Stimulated activated CD4-positive, alpha-beta T cell treated with anti-CD3 and anti-CD28 coated beads, Interleukin-2, amount 100 ng/mL, for 4 hours (primary cell): ENCODE data around the gene C2orf49.

Source experiments
- DNase-seq: peaks from one replicate; pipeline ENCODE4 v3.0.0-alpha.2; 2020; ENCODE audit warnings: low read depth

C2orf49 gene

DNA sequence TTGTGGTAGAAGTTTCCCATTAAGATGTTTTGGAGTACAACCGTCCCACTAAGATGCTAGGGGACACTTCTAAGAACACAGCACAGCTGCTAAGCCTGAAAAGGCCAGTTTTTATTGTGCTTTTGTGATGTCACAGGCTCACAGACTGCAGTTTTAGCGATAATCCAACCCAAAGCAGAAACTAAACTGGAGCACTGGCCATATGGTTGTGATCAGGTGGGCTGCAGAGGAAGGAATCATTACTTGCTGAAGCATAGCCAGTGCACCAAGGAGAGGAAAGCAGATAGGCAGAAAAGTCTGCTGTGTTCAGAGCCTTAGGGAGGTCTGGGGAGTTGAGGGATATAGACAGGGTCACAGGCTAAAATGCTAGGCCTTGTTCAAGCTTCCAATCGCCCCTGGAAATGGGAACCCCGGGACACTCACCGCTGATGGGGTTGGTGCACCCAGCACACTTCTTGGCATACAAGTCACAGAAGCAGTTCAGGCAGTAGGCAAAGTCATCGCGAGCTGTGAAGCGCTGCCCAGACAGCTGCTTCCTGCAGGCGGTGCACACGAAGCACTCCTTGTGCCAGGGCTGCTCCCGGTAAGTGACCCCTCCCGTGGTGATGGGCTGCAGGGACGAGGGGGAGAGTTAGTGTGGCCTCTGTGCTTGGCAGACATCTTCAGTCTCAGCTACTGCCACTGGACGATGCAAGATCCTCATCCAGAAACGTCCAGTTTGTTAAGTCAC is 25.7 kb downstream of the C2orf49 start:
- no peak for DNase-seq

DNA sequence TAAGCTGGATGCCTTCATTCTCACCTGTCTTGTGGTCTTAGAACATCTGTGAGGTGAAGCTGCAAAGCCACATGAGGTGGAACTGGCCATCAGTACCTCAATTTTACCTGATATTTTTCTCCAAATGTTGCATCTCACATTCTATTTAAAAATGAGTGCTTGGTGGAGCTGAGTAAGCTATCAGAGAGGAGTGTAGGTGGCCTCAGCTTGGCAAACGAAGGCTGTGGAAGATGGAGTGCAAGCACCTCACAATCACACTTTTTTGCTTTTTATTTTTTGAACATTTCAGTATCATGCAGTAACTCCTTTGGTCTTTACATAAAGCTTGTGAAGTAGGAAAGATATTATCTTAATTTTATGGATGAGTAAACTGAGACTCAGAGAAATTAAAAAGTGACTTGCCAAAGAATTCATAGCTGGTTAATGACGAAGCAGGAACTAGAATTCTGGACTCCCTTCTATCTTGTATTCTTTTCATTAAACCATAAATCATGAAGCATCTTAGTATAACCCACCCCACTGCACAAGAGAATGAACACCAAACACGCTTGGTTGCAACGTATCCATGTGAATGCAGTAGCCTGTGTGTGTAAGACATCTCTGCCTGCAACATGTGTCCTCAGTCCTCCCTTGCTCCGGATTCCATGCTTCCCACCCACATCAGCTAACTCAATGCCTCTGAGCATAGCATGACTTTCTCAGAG is 27.2 kb downstream of the C2orf49 start:
- no peak for DNase-seq

DNA sequence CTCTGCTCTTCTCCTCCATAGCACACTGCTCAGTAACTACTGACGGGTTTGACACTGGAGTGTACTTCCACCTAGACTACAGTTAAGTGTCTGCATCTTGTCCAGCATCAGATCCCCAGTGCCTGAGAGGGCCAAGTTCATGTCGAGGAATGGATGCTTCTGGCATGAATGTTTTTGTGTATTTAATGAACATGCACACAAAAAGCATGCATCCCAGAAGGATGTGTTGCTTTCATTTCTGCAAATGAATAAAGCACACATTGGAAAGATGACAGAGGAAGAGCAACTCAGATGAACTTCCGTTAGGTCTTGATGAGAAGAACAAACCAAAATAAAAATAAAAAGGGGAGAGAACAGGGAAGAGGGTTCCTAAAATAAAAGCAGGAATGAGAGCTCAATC is 27.9 kb downstream of the C2orf49 start:
- DNase-seq = no peak

DNA sequence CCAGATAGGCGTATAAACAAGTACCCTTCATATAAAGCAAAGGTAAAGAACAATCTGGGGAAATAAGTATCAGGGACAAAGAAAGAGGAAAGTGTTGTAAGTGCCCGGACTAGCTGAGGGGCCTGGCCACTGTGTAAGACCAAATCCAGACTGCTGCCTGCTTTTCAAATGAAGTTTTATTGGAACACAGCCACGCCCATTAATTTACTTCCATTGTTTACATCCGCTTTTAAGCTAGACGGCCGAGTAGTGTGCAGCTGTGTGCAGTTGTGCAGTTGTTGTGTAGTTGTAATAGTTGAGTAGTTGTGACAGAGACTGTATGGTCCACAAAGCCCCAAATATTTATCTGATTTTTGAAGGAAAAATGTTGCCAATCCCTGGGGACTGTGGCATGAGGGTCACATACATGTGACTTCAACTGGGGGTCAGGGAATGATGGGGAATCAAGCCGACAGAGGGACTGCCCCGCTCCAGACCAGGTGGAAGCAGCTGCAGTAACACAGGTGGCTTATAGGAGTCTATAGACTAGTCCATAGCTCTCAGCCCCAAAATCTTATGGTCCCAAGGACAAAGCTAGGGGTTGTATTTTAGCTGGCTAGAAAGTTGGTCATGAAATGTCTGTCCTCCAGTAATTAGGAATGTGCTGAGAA is 31.5 kb downstream of the C2orf49 start:
- no peak for DNase-seq

DNA sequence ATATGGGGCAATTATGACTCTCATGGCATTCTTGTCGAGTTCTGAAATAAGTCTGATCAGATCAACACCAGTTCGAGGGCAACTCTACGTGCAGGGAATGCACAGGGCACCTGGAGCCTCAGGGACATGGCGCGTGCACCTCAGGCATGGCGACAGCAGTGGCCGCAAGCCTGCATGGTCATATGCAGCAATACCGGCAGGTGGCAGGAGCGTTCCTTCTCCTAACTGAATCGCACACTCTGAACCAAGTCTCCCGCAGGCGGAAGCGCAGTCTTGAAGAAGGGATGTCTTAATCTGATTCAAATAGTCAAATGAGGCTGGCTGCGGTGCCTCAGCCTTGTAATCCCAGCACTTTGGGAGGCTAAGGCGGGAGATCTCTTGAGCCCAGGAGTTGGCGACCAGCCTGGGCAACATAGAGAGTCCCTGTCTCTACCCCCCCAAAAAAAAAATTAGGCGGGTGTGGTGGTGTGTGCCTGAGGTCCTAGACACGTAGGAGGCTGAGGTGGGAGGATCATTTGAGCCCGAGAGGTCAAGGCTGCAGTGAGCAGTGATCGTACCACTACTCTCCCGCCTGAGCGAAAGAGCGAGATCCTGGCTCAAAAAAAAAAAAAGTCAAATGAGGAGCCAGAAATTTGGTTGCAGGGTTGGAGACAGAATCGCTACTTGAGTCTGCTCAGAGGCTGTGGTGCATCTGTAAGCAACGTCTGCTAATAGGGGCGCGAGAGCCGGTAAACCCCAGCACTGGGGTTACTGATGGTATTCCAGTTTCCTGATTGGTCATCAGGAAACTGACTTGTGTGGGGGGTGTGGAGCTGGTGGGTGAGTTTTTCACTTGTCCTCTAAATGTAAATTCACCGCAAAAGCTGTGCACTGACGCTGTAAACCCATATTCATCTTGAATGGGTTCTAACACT is 32.7 kb downstream of the C2orf49 start:
- DNase-seq = peak; percentile 75

DNA sequence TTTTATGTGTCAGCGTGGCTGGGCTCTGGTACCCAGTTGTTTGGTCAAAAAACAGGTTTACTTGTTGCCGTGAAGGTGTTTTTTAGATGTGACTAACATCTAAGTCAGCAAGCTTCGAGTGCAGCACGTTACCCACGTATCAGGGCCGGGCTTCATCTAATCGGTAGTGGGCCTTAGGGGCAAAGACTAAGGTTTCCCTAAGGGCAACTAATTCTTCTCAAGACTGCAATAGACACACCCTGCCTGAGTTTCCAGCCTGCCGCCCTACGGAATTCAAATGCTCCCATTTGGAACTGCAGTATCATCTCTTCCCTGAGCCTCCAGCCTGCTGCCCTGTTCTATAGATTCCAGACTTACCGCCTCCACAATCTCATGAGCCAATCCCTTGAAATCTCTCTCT is 33.8 kb downstream of the C2orf49 start:
- no peak for DNase-seq

DNA sequence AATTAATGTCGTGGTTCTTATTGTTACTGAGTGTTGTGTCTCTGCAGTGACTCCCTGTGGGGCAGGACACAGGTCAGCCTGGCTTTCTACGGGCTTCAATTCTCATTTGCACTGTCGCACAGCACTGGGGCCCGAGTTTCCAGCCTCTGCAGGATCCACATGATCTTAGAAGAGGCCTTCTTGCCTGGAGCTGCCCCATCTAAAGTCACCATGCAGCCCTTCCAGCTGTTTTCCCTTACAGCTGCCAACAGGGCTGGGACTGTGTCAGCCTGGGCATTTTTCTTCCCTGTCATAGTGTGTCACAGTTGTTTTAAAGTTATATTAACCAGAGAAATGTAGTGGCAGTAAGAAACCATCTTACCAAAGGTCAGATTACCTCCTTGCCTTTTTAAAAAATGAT is 34.5 kb downstream of the C2orf49 start:
- DNase-seq = no peak

DNA sequence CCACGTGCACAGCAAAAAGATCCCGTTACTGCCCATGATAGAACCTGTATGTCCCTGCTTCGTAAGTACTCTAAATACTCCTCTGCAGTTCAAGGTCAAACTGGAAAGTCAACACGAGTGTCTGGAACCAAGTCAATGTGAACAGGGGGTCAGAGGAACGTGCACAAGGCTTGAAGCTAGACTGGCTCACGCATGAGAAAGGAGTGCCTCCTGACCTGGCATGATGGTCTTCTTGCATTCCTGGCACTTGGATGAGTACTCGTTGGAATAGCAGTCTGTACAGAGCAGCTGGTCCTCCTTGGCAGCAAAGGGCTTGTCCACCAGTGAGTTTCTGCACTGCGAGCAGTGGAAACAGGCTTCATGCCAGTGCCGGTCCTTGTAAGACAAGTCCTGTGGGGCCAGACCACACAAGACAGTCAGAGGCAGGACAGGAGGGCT is 36.0 kb downstream of the C2orf49 start:
- no peak for DNase-seq

DNA sequence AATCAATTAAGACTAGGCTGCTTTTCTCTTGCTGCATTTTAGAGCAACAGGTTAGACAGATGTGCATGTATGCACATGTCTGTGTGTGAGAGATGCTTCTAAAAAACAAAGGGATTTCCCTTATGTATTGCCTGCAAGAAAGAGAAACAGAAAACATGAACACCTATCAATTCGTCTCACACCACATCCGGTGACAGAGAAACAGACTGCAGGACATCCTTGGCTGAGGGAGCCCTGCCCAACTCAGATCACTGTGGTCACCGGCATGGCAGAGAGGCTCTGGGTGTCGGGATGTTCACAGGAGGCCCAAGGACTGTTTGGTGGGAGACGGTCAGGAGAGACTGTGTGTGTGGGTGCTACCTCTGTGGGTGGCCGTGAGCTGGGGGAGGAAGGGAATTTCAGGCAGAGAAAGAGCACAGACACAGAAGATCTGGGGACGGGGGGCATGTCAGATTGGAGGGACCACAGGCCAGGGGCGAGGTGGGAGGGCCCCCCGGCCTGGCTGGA is 36.6 kb downstream of the C2orf49 start:
- no peak for DNase-seq

DNA sequence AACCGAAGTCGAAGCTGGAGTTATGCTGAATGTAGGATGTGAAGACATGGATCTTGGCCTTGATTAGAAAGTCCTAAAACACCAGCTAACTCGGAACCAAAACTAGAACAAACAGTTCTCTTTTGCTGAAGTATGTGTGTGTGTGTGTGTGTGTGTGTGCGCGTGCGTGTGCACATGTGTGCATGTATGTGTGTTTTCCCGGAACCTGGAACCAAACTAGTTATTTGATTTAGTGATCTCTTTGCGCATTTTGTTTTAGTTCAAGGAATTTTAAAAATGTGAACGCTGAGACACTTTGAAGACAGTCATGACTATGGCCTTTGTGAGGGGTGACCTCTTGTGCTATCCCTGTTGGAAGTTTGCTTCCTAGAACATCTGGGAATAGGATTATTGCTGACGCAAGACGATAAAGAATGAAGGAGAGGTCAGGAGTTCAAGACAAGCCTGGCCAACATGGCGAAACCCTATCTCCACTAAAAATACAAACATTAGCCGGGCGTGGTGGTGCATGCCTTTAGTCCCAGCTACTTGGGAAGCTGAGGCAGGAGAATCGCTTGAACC is 37.7 kb downstream of the C2orf49 start:
- no peak for DNase-seq

DNA sequence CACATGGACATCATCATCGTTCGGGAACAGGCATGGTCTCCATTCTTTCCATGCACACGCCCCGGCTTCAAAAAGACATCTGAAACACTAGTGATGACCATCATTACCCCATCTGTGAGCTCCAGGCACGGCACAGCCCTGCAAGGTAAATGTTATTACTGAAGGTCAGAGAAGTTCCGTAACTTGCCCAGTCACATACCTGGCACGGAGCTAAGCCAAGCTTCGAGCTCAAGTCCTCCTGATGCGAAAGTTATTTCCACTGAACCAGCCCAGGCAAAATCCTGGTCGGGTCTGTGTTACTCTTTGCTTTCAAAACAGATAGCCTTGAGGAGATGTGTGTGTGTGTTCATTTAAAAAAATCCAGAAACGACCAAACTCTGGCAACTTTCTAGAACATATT is 38.7 kb downstream of the C2orf49 start:
- no peak for DNase-seq

DNA sequence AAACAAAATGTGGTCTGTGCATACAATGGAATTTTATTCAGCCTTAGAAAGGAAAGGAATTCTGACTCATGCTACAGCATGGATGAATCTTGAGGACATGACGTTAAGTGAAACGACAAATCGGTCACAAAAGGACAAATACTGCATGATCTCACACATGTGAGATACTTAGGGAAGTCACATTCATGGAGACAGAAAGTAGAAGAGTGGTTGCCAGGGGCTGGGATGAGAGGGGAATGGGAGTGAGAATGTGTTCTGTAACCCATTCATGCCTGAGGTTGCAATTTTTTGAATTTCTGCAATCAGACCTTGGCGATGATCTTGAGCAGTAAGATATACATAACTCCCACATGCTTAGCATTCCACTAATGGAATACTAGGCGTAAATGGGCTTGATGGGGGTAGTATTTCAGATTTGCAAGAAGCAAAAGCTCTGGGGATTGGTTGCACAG is 39.5 kb downstream of the C2orf49 start:
- DNase-seq = no peak

DNA sequence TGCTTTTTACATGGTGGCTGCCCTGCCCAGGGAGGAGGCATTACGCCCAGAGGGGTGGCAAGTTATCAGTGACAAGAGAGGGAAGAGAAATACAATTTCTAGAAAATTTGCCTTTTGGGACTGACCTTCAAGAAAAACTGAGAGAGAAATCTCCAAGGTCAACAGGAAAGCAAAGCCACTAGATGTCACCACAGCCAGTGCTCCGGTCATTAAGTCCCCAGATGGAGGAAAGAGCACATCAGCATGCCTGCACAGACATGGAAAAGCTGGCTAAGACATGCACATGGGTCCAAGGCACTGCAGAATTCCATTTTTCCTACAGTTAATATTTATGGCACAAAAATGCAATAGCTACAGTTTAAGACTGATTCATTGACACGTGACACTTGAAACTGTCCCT is 40.5 kb downstream of the C2orf49 start:
- no peak for DNase-seq

DNA sequence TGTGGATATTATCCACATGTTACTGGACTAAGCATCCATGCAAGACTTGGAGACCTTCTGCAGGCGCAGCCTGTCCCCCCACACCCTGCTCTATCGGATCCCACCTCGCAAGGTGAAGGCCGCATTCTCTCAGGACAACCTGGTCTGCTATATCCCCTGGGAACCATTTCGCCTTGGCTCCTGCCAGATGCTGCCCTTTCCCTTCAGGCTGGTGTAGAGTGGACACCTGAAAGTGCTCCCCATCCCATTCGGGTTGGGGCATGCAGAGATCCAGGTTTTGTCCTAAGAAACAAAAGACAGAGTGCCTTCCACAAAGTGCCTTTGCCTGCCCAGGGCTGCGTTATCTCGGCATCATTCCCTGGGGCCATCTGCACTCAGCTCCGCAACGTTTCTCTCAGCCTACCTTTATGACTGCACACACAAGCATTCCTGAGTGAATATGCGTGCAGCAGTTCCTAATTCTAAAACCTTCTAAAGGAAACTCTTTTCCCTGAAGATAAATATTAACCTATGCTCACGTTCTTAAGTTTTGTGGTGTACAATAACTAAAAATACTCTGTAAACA is 41.0 kb downstream of the C2orf49 start:
- DNase-seq = no peak

DNA sequence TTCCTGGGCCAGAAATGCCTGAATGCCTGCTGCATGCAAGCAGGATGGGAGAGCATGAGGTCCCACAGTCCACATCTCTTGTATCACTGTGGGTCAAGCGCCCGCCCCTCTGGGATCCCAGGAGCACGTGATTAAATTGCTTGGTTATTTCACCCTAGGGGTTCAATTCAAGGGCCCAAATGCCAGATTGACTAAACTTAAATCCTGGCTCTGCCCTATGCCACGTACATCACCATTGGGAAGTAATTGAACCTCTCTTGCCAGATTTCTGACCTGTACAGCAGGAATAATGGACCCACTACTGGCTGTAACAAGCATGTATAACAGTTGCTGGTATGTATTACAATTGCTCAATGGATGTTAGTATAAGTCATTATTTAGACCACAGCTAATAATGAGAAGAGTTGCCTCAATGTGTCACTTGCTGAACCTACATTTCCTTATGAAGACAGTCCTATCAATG is 41.6 kb downstream of the C2orf49 start:
- no peak for DNase-seq

DNA sequence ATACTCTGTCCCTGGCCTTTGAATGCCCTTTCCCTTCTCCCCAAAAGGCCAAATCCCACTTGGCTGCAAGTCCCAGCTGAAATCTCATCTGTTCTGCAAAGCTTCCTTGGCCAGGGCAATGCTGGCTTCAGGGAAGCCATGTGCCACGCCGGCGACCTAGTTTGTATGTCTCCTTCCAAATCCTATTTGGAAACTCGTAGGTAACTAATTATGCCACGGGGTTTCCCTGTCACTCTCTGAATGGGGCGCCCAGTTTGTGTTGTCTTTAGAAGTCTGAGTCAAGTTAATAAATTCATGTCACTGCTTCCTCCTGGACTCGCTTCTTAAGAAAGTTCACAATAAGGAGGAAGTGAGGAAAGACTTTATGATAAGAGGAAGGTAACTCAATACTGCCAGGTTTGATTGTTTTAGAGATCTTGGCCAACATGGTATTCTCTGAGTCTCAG is 42.4 kb downstream of the C2orf49 start:
- no peak for DNase-seq

DNA sequence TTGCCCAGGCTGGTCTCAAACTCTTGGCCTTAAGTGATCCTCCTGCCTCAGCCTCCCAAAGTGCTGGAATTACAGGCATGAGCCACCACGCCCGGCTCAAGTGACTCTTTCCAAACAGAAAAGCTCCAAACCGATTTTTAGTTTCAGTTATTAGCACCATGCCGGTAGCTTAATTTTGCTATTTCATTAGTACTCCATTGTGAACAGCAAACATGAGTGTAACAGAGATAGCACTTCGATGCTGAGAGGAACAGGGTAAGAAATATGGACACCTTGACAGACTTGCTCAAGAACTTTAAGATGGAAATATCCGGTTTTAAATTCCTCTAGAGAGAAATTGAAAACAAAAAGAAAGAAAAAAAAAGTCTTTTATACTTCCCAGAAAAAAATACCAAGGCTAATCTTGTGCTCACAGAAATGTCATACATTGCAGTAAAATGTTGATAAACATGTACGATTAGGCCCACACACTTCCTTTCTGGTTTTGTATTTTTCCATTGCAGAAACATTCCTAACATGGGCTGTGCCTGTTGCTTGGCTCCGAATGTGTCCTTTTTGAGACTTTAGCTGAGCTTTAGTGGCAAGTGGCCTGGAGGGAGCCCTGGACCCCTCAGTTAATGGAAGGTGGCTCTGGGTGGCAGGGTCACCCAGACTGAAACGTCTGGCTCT is 43.2 kb downstream of the C2orf49 start:
- no peak for DNase-seq

DNA sequence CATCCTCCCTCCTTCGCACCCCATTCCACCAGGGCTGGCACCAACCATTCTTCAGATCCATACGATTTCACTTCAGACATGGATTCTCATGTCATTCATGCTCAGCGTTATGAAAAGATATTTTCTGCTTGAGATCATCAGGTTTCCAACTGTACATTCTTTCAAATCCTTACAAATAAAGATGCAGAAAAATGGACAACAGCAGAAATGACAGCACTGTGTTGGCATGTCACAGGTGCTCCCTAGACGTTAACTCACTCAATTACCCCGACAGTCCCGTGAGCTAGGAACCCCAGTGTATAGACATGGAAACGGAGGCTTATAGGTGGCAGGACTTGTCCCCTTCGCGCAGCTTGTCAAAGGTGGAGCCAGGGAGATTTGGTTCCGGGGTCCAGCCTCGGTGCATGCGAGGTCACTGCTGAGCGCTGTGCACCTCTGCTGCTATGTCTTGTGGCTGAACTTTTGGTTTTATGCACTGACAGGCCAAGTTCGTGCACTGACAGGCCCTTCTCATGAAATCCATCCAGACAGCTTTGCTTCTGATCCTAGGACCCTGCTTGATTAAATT is 43.8 kb downstream of the C2orf49 start:
- no peak for DNase-seq

DNA sequence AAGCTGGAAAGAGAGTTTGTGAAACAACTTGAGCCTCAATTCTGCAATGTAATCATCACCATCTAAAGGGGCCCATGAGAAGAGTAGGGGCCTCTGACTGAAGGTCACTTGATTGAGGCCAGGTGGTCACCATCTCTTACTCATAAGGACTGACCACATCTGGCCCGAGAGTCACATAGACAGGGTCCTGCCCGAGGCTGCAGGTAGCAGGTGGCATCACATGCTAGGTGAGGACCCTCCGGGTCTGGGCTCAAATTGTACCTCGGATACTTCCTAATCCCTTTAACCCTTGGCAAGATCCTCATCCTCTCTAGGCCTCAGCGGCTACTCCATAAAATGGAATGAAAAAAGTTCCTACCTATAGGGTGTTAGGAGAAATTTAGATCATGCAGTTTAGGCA is 44.8 kb downstream of the C2orf49 start:
- no peak for DNase-seq
